ENCODE measurements around the gene LUZP1. TPM values are rescaled to one million over a fixed set of nuclear protein-coding genes. Genes with fewer than 3 reads are reported as not detected.

The LUZP1 gene
- total RNA-seq, 1 donor from 2014 or later, result 65.1 TPM

DNA sequence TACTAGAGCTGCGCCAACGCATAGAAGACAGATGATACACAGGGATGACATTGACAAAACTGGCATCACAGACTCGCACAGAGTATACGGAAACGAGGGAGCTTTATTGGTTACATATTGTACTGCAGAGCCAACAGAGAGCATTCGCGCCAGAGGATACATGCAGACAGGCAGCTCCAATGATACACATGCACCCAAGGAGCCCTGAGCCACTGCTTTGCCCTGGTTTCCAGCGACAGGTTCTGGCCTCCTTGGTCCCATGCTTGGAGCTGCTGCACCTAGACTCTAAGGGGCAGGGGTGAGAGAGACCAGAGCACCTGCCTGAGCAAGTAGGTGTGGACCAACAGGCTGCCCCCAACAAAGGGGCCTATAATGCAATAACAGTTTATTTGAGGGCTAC, 83.8 kb downstream of the LUZP1 start:
- no peak for DNase-seq (ENCODE audit: low read depth)

- DNase-seq (ENCODE audit: low read depth), result no peak
Measured at GRCh38 chr1:23083714-23084480, 84.8 kb downstream of the LUZP1 start.

GRCh38 chr1:23081376-23081775, 87.3 kb downstream of the LUZP1 start:
- DNase-seq (ENCODE audit: low read depth), result no peak

DNA sequence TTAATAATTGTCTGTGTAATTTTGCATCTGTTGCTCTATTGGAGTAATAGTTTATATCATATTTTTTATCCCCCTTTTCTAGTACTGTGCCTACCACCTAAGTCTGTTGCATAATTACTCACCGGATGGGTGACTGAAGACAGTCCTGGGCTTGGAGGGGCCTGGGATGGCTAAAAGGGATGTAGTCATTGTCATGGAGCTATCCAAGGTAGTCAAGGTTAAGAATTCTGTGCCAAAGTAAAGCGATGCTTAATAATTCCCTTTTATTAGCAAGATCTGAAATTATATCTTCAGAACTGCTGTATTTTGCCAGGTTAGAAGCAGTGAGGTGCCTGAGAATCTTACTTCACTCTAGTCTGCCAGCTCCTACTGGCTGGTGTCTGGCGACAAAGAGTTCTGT, 87.8 kb downstream of the LUZP1 start:
- no peak for DNase-seq (ENCODE audit: low read depth)

- DNase-seq (ENCODE audit: low read depth), result no peak
Measured at GRCh38 chr1:23079025-23079424, 89.6 kb downstream of the LUZP1 start.

DNA sequence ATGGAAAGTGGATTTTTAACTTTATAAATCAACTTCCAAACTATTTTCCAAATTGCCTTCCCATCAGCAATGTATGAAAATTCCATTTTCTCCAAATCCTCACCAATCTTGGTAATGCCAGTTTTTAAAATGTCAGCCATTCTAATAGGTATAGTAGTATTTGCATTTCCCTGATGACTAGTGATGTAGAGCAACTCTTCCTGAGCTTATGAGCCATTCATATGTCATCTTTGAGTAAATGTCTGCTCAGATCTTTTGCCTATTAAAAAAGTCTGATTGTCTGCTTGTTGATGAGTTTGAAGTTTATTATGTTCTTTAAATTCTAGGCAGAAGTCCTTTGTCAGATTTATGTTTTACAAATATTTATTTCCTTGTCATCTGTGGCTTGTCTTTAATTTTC, 94.6 kb downstream of the LUZP1 start:
- DNase-seq (ENCODE audit: low read depth), result no peak

DNA sequence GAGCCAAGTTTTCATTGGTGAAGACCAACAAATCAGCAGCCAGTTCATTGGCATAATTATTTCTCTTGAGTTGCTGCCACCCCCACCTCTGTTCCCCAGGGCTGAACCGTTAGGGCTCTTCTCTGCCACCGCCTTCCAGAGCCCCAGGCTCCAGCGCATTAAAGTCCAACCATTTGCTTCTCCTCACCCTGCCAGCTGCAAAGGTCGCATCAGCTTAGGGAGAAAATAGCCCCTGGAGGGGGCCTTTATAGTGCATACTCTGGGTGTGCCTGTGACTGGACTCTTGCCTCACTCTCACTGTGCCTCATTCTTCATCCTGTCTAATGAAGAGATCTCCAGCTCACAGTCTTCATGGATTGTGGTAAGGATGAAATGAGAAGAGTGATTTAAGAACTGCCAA, 99.0 kb downstream of the LUZP1 start:
- DNase-seq (ENCODE audit: low read depth), result no peak

GRCh38 chr1:23069149-23069548, 99.5 kb downstream of the LUZP1 start:
- no peak for DNase-seq (ENCODE audit: low read depth)

DNA sequence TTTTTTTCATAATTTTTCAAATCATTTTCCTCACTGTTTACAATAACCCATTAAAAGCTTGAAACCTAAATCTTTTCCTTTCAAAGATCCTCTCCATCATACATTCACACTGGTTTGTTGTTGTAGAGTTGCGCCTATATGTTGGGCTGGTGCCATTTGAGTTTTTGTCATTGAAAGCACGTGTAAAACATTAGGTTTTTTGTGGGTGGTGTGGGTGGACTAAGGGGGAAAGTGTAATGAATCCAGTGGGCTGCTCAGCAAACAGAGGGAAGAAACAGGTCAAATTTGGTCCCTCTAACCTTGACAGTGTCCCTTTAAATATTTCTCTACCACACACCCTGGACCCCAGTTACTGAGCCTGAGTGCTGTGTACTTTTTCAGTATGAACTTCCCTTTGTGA, 102.6 kb downstream of the LUZP1 start:
- DNase-seq (ENCODE audit: low read depth), result no peak

DNA sequence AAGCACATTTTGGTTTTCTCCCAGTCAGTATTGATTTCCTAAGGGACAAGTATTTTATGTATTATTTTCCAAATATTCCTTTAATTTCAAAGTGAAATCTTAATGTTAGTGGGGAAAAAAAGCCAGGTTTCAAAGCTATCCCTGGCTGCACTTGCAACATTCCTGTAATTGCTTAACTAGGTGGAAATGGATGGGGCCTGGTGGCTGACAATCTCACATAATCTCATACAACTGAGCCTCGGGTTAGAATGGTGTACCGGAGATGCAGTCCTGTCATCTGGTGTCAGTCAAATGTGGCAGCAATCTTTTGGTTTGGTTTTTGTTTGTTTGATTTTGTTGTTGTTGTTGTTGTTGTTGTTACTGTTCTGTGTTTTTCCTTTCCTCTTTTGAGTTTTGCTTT, 103.3 kb downstream of the LUZP1 start:
- no peak for DNase-seq (ENCODE audit: low read depth)

- DNase-seq (ENCODE audit: low read depth), result no peak
Measured at GRCh38 chr1:23062271-23062670, 106.4 kb downstream of the LUZP1 start.

GRCh38 chr1:23057301-23057700, 111.4 kb downstream of the LUZP1 start:
- DNase-seq (ENCODE audit: low read depth), result no peak

GRCh38 chr1:23051290-23051909, 117.3 kb downstream of the LUZP1 start:
- no peak for DNase-seq (ENCODE audit: low read depth)

DNA sequence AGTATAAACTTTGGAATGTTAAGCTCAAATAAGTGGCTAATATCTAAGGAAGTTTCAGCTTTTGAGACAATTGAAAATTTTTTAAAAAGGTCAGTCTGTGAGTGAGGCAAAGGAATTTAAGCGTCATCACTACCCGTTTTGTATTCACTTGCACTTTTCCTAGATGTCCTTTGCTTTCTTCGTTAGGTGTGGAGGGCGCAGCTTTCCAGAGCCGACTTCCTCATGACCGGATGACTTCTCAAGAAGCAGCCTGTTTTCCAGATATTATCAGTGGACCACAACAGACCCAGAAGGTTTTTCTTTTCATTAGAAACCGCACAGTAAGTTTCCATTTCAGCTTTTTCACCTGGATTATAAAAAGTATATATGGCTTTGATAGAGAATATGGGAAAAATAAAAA, 118.5 kb downstream of the LUZP1 start:
- DNase-seq (ENCODE audit: low read depth), result no peak

DNA sequence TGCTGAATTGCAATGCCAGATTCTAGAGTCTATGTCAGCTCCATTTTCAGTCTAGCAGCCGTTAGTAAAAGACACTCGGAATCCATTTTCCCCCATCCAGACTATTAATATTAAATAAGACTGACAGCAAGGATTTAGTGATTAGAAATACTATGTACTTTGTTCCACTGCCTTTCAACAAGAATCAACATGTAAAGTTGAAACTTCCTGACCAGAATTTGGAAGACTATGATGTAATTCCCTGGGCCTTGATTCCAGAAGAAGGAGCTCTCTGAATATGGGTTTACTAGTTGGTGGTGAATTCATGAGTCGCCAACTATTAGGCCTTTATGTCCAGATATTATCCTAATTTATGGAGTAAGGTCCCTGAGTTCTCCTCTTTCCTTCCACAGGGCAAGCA, 124.6 kb downstream of the LUZP1 start:
- no peak for DNase-seq (ENCODE audit: low read depth)

DNA sequence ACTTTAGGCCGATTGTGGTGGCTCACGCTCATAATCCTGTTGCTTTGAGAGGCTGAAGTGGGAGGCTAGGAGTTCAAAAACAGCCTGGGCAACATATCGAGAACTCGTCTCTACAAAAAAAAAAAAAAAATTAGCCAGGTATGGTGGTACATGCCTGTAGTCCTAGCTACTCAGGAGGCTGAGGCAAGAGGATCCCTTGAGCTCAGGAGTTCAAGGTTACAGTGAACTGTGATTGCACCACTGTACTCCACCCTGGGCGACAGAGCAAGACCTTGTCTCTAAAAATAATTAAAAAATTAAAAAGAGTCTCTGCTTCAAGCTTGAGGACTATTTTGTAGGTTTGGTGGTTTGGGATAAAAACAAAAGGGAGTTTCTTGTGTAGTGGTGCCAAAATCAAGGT, 128.1 kb downstream of the LUZP1 start:
- no peak for DNase-seq (ENCODE audit: low read depth)

DNA sequence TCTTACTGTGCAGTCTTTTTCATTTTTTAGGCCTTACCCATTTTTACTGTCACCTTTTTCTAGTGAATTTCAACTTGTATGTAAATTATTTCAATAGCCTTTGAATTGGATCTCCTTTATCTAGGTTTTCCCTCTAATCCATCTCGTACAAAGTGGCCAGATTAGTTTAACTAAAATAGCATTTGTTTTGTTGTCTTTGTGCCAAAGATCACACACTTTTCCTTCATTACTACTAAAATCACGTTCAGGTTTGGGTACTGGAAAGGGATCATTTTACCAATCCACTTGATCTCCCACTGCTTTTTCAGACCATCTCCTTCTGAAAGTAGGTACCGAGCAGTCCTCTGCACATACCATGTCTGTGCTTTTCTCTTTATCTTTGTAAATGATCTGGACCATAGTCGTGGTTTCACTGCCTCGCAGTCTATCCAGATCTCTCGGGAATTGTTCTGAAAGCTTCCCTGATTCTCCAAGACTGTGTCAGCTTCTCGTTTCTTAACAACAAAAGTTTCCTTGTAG, 129.3 kb downstream of the LUZP1 start:
- DNase-seq (ENCODE audit: low read depth), result no peak

DNA sequence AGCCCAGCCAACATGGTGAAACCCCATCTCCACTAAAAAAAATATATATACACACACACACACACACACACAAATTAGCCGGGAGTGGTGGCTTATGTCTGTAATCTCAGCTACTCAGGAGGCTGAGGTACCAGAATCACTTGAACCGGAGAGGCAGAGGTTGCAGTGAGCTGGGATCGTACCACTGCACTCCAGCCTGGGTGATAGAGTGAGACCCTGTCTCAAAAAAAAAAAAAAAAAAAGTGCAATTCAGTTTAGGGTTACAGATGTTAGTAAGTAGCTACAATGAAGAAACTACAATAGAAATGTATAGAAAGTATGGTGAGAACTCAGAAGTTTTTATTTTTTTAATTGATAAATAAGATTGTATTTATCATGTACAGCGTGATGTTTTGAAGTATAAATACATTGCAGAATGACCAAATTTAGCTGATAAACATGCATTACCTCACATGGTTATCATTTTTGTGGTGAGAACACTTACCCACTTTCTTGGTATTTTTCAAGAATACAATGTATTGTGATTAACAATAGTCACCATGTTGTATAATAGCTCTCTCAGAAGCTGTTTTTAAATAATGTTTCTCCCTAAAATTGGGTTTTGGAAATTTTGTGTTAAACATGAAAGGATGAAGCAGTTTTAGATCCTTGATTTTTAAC, 131.4 kb downstream of the LUZP1 start:
- DNase-seq (ENCODE audit: low read depth), result peak; percentile 23

- no peak for DNase-seq (ENCODE audit: low read depth)
Measured at GRCh38 chr1:23035823-23036452, 132.7 kb downstream of the LUZP1 start.
